NCI-H2196 treated with DMSO at 0.1 percent for 48 hours (cell line): ENCODE measurements around the gene TMEM26.

ENCODE experiments used
- DNase-seq: peaks from one replicate; lab custom pipeline; 2025; ENCODE audit not compliant: unreplicated experiment; lab: John Stamatoyannopoulos, UW

The TMEM26 gene

GRCh38 chr10:61452655-61453641, at the start of gene TMEM26:
Gene TMEM26 (minus strand): TSS chr10:61453381. CDS start chr10:61453081, 300 bp downstream.
- DNase-seq = no peak

- no peak for DNase-seq
Measured at GRCh38 chr10:61500460-61500859, 47.3 kb upstream of the TMEM26 start.

DNA sequence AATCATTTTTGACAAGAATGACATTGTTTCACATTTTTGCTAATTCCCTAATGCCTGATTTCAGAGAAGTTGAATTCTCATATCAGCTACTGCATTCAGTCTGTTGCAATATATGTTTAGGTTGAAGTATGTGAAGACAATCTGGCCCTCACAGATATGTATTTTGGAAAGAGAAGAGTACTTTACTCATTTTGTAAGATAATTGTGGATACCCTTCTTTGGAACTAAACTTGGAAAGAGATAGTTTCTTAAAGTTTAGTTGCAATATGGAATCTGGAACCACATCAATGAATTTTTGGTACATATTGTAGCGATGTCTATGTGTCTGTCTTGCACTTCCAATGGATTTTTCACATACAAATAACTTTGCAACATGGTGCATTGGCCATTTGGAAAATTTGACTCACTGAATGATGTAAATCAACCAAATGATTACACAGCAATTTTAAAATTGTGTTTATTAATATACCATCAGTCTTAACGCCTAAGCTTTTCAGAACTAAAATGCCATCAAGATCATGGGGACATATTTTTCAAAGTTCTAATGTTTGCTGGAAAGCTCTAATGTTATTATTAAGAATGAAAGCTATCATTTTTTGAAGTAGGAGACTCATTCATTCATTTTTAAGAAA, 39.3 kb upstream of the TMEM26 start:
- DNase-seq = no peak

- DNase-seq = no peak
Measured at GRCh38 chr10:61487506-61487905, 34.3 kb upstream of the TMEM26 start.

DNA sequence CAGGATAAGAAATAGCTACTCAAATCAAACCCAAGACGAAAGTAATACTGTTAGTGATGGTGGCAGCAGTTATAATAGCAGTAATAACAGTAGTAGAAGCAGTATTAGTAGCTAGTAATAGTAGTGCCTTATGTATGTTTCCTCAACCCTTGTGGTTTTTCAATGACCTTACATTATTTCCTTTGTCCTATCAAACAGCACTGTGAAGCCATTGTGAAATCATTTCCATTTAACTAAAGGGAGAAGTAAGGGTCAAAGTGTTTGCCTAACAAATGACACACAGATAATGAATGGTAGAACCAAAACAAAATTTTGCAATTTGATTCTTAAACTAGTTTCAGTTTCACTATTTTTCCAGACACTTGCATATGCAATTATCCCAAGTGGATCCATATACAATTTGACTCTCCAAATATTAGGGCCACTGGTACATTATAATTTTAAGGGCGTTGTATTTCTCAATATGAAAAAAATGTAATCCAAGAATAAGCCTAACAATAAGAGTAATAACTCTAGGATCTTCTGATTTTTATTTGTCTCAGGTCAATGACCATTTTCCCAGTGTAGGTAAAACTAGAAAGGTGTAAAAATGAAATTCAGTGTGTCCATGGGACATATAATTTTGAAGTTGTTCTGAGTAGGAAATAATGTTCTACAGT, 33.7 kb upstream of the TMEM26 start:
- no peak for DNase-seq

DNA sequence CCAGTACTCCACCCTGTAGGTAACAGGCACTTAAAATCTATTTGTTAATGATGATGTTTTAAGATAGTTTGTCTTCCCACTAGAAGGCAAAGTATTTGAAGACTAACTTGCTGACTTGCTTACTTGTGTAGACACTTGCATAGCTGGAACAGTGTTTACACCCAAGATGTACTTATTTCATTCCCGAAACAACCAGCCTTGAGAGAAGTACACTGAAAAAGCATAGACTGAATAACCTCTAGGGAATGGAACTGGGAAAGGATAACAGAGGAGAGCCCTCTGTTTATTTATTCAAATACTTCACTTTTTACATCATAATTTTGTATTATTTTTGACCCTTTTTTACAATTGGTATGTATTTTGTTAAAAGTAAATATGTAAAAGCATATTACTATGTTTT, 33.1 kb upstream of the TMEM26 start:
- no peak for DNase-seq

DNA sequence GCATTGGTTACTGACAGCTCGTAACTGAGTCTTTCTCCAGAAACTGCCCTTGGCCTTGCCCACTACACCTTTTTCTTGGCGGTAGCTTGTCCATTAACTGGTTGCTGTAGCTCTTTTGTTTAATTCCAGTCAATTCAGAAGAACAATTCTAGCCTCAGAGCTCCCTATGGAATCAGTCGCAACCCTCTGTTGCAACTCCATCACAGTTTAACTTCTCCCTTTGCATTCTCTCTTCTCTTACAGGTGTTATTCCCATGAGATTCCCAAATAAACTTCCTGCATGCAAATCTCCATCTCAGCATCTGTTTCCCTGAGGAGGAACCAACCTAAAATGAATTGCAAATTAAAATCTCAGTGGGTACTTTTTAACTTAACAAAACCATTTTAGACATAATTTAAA, 28.4 kb upstream of the TMEM26 start:
- no peak for DNase-seq

- no peak for DNase-seq
Measured at GRCh38 chr10:61480208-61480607, 27.0 kb upstream of the TMEM26 start.

DNA sequence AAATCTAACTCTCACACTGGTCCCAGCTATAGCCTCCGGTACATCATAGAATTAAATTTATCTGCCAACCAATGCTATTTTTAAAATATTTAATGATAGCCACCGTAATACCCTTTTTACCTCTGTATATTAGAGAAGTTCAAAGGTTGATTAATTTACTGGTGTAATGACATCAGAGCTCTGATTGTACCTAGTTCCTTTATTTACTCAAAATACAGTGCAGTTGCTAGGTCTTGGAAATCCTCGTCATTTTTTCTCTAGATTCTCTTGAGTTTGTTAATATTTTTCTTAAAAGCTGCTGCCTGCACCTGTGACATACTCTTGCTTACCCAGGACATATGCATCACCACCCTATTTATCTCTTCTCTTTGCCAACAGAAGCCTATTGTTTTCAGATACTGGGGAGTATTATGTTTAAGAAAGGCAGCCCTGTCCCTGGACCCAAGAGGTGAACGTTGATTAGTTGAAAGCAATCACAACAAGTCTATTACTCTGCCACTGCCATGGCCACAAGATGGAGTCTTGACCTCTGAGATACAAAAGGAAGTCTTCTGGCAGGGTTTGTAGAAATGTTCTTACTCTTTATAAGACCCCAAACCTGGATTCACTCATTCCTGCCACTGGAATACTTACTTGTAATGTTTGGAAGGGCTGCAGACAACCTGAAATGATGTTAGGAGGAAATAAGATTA, 25.6 kb upstream of the TMEM26 start:
- DNase-seq = no peak

- no peak for DNase-seq
Measured at GRCh38 chr10:61477451-61477850, 24.3 kb upstream of the TMEM26 start.

DNA sequence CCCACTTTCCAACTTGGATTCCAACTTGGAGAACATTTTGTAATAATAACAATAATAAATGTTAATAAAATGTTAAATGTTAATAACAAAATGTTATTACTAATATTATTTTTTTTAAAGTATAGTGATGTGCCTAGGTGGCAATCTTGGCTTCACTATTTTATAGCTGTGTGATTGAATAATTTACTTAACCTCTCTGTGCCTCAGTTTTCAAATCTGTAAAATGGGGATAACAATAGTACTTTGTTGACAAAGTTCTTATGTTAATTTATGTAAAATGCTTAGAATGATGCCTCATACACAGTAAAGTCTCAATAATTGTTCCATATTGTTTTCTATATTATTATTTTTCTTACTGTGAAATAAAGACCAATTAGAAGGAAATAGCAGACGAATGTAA, 23.3 kb upstream of the TMEM26 start:
- no peak for DNase-seq

GRCh38 chr10:61475449-61475873, 22.3 kb upstream of the TMEM26 start:
- no peak for DNase-seq

GRCh38 chr10:61472090-61472674, 19.0 kb upstream of the TMEM26 start:
- no peak for DNase-seq

DNA sequence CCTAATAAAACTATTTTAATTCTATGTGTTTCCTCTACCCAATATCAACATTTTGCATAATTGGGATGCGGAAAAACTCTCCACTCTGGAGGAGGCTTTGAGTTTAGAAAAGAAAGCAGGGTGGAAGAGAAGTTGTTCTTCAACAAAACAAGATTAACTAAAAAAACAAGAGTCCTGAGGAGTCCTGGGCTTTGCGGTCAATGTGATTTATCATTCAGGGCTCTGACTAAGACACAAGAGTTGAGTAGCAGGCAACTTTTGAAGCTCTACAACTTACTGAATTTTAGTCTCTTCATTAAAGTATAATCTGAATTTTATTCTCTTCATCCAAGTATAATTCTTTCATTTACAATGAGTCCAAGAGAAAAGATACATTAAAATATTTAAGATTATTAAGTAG, 18.3 kb upstream of the TMEM26 start:
- no peak for DNase-seq

DNA sequence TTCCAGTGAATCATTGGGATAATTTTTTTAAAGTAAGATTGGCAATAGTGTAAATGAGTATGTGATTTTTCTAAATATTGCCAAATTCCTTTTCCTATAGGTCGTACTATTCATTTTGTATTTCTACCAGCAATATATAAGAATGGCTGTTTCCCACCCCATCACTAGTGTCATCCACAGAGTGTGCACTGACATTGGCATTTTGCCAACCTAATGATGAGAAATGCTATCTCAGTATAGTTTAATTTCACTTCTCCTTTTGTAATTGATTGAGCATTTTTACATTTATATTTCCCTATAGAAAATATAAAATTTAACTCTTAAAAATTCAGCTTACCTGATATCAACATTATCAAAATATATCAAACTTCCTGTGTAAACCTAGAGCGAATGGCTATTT, 17.6 kb upstream of the TMEM26 start:
- DNase-seq = no peak

- no peak for DNase-seq
Measured at GRCh38 chr10:61465901-61466632, 12.9 kb upstream of the TMEM26 start.

DNA sequence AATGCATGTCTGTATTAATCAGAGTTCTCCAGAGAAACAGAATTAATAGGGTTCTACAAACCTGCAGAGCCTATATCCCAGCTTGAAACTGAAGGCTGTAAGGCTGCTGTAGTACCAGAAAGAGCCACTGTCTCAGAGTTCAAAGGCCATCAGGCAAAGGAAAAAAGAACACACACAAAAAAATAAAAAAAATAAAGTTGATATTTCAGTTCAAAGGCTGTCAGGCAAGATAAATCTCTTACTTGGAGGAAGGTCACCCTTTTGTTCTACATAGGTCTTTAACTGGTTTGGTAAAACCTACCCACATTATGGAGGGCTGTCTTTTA, 12.0 kb upstream of the TMEM26 start:
- DNase-seq = no peak

DNA sequence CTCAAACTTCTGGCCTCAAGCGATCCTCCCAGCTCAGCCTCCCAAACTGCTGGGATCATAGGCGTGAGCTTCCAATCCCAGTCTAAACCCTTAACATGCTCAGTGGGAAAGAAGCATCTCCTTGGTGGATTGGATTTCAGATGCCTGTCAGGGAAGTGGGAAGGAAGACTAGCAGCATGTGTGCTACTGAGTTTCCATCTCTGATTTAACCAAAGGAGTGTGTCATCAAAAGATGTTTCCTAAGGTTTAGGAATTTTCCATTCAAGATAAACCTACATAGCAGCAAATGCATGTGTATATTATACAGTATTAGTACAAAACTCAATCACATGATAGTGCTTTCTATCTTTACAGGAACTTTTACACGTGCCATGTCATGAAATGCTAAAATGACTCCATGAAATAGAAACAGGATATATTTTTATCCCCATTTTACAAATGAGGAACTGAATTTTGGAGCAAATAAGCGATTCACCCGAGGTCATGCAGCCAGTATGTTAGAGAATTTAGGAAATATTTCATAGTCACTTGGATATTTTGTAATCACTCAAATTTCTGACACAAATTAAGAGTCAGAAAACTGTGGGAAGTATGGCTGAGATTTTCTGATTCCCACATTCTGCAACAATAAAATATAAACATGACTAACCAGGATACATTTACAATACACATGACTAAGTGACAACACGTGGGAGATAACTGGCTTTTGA, 11.4 kb upstream of the TMEM26 start:
- DNase-seq = no peak

GRCh38 chr10:61463035-61463909, 10.1 kb upstream of the TMEM26 start:
- DNase-seq = no peak
